OCI-LY1 (cell line): ENCODE measurements around the gene TBC1D30.

ENCODE experiments used
- CTCF ChIP-seq: fragments of 200-600 bp; sonication (generic), shearing (Covaris generic); IDR thresholded peaks from 2 replicates; pipeline ENCODE4 v1.5.1; 2017; ENCODE audit warnings: mild to moderate bottlenecking, antibody characterized with exemption, low read length, moderate library complexity, mixed read lengths
- EZH2 ChIP-seq: fragments of 200-600 bp; sonication (generic), shearing (Covaris generic); IDR thresholded peaks from 2 replicates; pipeline ENCODE4 v1.8.0; 2017; ENCODE audit warnings: borderline replicate concordance, mixed run types, mild to moderate bottlenecking, antibody characterized with exemption, low read length, moderate library complexity, mixed read lengths

DNA sequence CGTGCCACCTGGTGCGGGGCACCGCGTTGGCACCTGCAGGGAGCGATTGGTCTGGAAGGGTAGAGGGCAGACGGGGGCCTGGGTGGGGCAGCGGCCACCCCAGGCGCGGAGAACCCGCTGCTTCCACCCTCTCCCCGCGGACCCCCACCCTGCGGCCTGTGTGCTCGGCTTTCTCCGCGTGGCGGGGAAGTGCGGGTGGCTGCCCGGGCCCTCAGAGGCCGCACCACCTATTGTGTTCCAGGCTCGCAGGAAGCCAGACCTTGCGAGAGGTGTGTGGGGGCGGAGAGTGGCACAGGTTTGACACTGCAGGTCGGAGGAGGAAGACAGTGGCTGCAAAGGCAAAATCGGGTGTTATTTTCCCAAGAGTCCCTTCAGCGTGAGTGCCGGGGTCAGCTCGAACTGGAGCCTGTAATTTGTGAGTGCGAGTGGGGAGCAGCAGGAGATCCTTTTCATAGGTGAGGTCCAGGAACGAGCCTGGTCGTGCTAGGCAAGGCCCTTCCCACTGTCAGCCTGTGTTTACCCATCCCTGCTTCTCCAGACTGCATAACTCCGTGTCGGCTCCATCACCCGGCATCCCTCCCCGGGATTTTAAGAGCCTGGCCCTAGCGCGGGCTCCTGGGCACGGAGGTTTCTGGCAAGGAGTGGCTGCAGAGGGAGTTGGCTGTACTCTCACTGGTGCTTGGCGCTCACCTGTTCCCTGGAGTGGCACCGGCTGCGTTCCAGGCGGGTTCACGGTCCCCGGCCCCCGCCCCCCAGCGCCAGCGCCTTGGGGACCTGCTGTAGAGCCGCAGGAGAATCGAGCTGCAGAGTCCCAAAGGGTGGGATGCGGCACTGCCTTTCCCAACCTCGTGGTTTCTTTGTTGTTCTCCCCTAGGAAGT is 935 bp downstream of the TBC1D30 start:
- no peak for TF ChIP-seq CTCF
- TF ChIP-seq EZH2, result no peak
